NT2/D1 (cell line): ENCODE data around the gene NPTXR.

Experiments
- DNase-seq: peaks from one replicate; pipeline ENCODE4 v3.0.0-alpha.2; 2011; ENCODE audit warnings: low read depth, low spot score
- H3K27me3 ChIP-seq: 2 replicates; pipeline ENCODE4 v1.6.0; 2011; ENCODE audit warnings: mild to moderate bottlenecking; ENCODE audit not compliant: insufficient read length, insufficient read depth
- H3K36me3 ChIP-seq: 2 replicates; pipeline ENCODE4 v1.6.1; 2011; ENCODE audit warnings: mild to moderate bottlenecking, low read length, mixed read lengths; ENCODE audit not compliant: insufficient read depth, insufficient read length
- H3K4me1 ChIP-seq: 2 replicates; pipeline ENCODE4 v1.5.1; 2011; ENCODE audit not compliant: insufficient read depth, insufficient read length
- H3K4me3 ChIP-seq: 2 replicates; pipeline ENCODE4 v1.5.1; 2011; ENCODE audit warnings: low read depth; ENCODE audit not compliant: insufficient read length
- H3K9ac ChIP-seq: 2 replicates; pipeline ENCODE4 v1.6.0; 2011; ENCODE audit warnings: low read depth; ENCODE audit not compliant: insufficient read length
- H3K9me3 ChIP-seq: 2 replicates; pipeline ENCODE4 v1.5.1; 2011; ENCODE audit warnings: mild to moderate bottlenecking, low read length; ENCODE audit not compliant: insufficient read depth
- SUZ12 ChIP-seq: IDR thresholded peaks from 2 replicates; pipeline ENCODE4 v1.6.1; 2011; ENCODE audit not compliant: insufficient read length, insufficient read depth; ENCODE audit errors: extremely low read depth
- YY1 ChIP-seq: IDR thresholded peaks from 2 replicates; pipeline ENCODE4 v1.6.1; 2011; ENCODE audit not compliant: insufficient read length, insufficient read depth
- ZNF274 ChIP-seq: IDR thresholded peaks from 2 replicates; pipeline ENCODE4 v1.6.1; 2011; ENCODE audit warnings: mild to moderate bottlenecking, low read depth, low read length

The NPTXR gene

DNA sequence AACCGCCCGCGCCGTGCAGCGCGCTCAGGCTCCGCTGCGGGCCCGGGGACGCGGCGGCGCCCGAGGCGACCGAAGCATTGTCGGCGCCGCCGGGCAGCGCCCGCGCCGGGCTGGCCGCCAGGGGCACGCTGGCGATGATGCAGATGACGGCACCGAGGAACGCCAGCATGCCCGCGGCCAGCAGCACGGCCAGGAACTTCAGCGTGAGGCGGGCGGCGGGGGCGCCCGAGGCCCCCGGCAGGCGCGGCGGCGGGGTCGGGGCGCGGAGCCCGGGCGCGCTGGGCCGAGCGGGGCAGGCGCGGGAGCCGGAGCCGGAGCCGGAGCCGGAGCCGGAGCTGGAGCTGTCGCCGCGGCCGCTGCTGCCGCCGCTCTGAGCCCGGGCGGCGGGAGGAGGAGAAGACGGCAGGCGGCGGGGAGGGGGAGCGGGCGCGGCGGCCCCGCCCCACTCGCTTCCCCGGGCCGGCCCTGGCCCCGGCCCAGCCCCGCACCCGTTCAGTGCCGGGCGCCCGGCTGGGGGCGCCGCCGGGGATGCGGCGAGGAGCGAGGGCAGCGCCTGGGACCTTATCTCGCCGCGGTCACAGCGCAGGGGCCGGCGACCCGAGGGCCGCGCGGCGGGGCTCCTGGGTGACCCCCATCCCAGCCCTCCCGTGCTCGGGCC, at the start of gene NPTXR:
NPTXR (minus strand) TSS at position 372 of the 658 bp plus-strand sequence.
- Histone ChIP-seq H3K4me3 (peak within 1 kb of the TSS; percentile 77), H3K9ac (peak within 1 kb of the TSS; percentile 89), H3K36me3 (no peaks in the 10 kb centered on the region), H3K9me3 (no peaks in the 10 kb centered on the region), H3K27me3 (peaks cover 29% of the 10 kb centered on the region), H3K4me1 (peaks cover 10% of the 10 kb centered on the region)
- TF ChIP-seq SUZ12 (no peak), YY1 (no peak), ZNF274 (no peak)
- peak; percentile 20 for DNase-seq

- no peak for TF ChIP-seq ZNF274
- no peak for TF ChIP-seq YY1
- TF ChIP-seq SUZ12: no peak
- Histone ChIP-seq H3K9me3 (no peaks in the 10 kb centered on the region), H3K4me1 (no peaks in the 10 kb centered on the region), H3K4me3 (no peak overlapping the region), H3K27me3 (no peaks in the 10 kb centered on the region), H3K9ac (no peak overlapping the region), H3K36me3 (no peaks in the 10 kb centered on the region)
- DNase-seq: no peak
Observed at GRCh38 chr22:38891256-38891655, 47.4 kb upstream of the NPTXR start.

- no peaks in the 10 kb centered on the region for H3K9me3 ChIP-seq
- no peak overlapping the region for H3K9ac ChIP-seq
- no peaks in the 10 kb centered on the region for H3K27me3 ChIP-seq
- TF ChIP-seq YY1 (no peak), SUZ12 (no peak), ZNF274 (no peak)
- DNase-seq: no peak
- H3K4me3 ChIP-seq: no peak overlapping the region
- H3K4me1 ChIP-seq: no peaks in the 10 kb centered on the region
- H3K36me3 ChIP-seq: no peaks in the 10 kb centered on the region
Observed at GRCh38 chr22:38890377-38890776, 46.5 kb upstream of the NPTXR start.

DNA sequence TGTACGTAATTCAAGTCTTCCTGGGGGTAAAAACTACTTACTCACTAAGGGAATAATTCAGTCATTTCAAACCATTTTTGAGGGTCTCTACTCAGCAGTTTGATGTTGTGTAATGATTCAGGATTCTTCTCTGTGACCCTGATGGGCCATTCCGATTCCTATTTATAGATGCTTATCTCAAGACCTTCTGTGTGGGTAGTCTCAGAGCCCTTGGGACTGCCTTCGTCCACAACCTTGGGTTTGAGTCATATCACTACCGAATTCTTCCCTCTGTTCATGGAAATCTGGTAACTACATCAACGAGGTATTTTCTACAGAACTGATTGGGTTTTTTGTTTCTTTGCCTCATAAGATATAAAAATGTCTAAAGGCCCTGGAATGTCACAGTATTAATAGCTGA, 42.5 kb upstream of the NPTXR start:
- no peaks in the 10 kb centered on the region for H3K36me3 ChIP-seq
- no peak overlapping the region for H3K4me3 ChIP-seq
- no peak overlapping the region for H3K9ac ChIP-seq
- H3K4me1 ChIP-seq: peaks cover 3% of the 10 kb centered on the region
- H3K27me3 ChIP-seq: peaks cover 3% of the 10 kb centered on the region
- no peak for DNase-seq
- H3K9me3 ChIP-seq: no peaks in the 10 kb centered on the region
- no peak for TF ChIP-seq SUZ12
- no peak for TF ChIP-seq ZNF274
- TF ChIP-seq YY1: no peak

DNA sequence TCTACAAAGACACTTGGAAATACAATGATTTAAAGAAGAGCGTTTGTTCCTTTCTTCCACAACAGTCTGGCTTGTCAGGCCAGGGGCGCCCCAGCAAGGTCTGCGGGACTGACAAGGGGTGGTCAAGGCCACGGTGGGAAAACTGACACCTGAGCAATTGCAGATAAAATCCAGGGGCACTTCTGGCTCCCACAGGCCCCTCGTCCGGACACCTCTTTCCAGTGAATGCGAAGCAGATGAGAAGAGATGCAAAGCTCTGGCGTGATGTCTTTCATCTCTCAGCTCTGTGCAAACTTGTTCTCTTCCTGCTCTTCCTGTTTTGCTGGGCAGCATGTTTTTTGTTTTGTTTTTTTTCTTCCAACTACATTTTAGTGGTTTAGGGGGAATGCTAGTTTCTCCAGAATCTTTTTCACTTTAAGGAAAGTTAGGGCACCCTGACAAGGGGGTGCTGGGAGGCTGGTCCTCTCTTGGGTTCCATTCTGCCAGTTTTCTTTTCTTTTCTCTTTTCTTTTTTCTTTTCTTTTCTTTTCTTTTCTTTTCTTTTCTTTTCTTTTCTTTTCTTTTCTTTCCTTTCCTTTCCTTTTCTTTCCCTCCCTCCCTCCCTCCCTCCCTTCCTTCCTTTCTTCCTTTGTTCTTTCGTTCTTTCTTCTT, 39.3 kb upstream of the NPTXR start:
- H3K4me1 ChIP-seq: peaks cover 3% of the 10 kb centered on the region

DNA sequence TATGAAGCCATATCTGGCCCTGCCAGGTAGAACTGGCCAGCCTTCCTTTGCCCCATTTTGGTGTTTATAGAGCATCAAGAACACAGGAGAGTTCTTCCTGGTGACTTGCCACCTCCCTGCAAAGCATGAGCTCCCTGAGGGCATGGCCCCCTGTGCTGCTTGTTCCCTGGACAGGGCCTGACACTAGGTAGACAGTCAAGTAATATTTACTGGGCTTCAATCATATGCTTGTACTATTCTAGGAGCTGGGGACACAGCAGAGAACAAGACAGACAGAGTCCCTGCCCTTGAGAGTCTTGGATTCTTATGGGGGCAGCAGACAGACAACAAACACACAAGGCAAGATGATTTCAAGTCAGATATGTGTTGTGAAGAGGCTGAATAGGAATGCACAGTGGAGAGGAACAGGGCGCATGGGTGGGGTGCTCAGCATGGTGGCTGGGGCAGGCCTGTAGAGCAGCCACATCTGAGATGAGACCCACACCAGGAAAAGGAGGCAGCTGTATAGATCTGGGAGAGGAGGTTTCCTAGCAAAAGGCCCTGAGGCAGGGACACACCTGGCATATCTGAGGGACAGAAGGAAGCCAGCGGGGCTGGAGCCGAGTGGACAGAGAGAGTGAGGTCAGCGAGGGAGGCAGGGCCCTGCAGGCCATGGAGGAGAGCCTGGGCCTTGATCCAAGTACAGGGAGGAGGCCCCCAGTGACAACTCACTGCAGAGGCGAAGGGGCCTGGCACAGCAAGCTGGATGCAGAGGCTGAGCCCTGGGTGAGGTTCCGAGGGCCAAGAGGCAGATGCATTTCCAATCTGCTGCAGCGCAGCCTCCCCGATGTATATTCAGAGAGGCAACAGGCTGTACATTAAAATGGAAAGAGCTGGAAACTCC, 38.4 kb upstream of the NPTXR start:
- no peak overlapping the region for H3K4me3 ChIP-seq
- peaks cover 3% of the 10 kb centered on the region for H3K4me1 ChIP-seq
- H3K36me3 ChIP-seq: no peaks in the 10 kb centered on the region
- TF ChIP-seq SUZ12 (no peak), YY1 (no peak), ZNF274 (no peak)
- H3K9ac ChIP-seq: no peak overlapping the region
- H3K27me3 ChIP-seq: peaks cover 8% of the 10 kb centered on the region
- DNase-seq: no peak
- H3K9me3 ChIP-seq: no peaks in the 10 kb centered on the region

More for the DNA sequence above, 39.3 kb upstream of the NPTXR start:
- TF ChIP-seq SUZ12: no peak
- no peak for TF ChIP-seq YY1
- TF ChIP-seq ZNF274: no peak
- H3K4me3 ChIP-seq: no peak overlapping the region
- H3K36me3 ChIP-seq: no peaks in the 10 kb centered on the region
- peaks cover 8% of the 10 kb centered on the region for H3K27me3 ChIP-seq
- DNase-seq: no peak
- H3K9me3 ChIP-seq: no peaks in the 10 kb centered on the region
- no peak overlapping the region for H3K9ac ChIP-seq
